ENCODE measurements around the gene ATP2C2.
"Not testable (repeated sequence)": the region's sequence is repeated elsewhere in the genome, so short reads cannot be mapped to it uniquely, and the experiment has no call there.

The ATP2C2 gene
- long read RNA-seq, donor 1, result 0 reads
- long read RNA-seq, donor 2, partial matches to known transcripts, result 0 of 1 reads
- long read RNA-seq, donor 2, other reads (novel, unspliced or antisense), result 0 of 1 reads
- long read RNA-seq, donor 3, result 0 reads
- long read RNA-seq, donor 4, result 0 reads
- long read RNA-seq, donor 5, result 0 reads
- long read RNA-seq, donor 6, result 0 reads
- long read RNA-seq, donor 7, result 0 reads
- long read RNA-seq, donor 8, partial matches to known transcripts, result 0 of 1 reads
- long read RNA-seq, donor 8, other reads (novel, unspliced or antisense), result 0 of 1 reads

- DNase-seq, result peak; percentile 61
These were observed at the start of gene ATP2C2 for GRCh38 chr16:84368308-84368996. TSS of gene ATP2C2 (plus strand) at chr16:84368538. CDS start at chr16:84368616, 78 bp downstream.

GRCh38 chr16:84319146-84319760 is 49.1 kb upstream of the ATP2C2 start:
- no peak for DNase-seq

DNA sequence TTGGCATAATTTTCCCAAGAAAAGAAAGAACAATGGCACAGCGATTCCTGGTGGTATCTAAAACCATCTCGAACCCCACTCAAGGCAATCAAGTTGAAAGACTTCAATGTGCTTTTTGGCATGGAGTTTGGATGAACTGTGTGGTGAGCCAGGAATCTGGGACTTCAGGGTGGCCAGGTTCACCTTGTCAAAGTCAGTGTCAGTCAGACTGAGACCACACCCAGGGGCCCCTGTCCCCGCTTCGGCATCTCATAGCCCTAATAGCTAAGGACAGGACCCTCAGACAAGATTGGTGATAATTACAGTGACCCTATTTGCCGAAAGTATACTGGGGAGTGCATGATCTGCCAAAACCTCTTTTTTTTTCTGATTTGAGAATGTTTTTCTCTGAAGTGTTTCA is 47.8 kb upstream of the ATP2C2 start:
- DNase-seq, result no peak

DNA sequence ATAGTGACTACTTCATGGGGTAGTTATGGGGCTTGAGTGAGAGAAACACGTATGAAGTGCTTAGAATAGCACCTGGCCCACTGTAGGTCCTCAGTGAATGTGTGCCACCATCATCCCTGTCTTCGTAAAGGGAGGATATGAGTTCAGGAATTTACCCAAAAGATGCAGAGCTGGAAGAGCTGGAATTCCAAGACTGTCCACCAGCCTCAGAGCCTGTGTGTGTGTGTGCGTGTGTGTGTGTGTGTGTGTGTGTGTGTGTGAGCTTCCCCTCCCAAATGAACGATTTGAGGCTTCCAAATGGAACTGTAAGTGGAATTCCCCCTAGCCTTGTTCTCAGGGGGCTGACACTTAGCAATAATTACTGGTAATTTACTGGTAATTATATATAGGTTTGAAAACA is 46.4 kb upstream of the ATP2C2 start:
- no peak for DNase-seq

GRCh38 chr16:84322749-84323148 is 45.6 kb upstream of the ATP2C2 start:
- no peak for DNase-seq

GRCh38 chr16:84323606-84324005 is 44.7 kb upstream of the ATP2C2 start:
- DNase-seq, result no peak

DNA sequence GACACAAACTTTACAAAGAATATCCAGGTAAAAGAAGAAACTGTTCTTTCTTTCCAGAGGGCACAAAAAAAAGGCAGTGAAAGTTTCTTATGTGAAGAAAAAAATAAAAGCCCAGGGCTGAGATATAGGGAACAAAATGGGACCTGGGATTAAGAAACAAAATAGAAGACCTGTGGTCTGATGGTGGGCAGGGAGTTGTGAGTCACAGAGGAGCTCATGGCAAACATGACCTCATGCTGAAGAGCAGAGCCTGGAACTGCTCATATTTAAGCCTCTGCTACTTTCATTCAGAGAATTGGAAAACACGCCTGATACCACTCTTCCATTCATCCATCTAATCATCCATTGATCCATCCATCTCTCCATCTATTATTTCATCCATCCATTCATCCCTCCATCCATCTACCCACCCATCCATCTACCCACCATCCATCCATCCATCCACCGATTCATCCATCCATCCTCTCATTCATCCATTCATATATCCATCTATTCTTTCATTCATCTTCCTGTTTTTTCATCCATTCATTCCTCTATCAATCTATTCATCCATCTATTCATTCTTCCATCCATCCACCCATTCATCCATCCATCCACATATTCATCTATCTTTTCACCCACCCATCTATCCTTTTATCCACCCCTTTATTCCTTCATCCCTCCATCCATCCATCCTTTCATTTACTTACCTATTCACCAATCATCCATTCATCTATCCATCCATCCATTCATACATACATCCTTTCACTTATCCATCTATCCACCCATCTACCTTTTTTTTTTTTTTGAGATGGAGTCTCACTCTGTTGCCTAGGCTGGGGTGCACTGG is 43.7 kb upstream of the ATP2C2 start:
- no peak for DNase-seq

DNA sequence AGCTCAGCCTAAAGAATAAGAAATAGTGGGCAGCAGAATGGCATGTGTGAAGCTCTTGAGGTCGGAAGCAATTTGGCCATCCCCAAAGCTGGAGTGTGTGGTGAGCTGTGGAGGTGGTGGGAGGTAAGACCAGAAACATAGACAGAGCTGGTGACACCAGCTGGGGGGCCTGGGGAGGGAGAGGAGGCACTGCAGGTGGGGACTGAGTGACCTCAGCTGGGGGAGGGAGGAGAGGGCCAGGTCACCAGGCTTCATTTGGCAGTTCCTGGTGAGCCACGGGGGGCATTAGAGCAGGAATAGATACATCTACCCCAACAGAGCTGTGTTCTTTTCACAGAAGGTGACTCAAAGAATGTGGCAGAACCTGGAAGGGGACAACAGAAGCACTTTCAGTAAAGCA is 41.8 kb upstream of the ATP2C2 start:
- DNase-seq, result no peak

- DNase-seq, result no peak
These were observed 40.3 kb upstream of the ATP2C2 start for GRCh38 chr16:84327926-84328505.

GRCh38 chr16:84329016-84329415 is 39.3 kb upstream of the ATP2C2 start:
- no peak for DNase-seq

- DNase-seq, result no peak
These were observed 38.3 kb upstream of the ATP2C2 start for GRCh38 chr16:84329843-84330684.

DNA sequence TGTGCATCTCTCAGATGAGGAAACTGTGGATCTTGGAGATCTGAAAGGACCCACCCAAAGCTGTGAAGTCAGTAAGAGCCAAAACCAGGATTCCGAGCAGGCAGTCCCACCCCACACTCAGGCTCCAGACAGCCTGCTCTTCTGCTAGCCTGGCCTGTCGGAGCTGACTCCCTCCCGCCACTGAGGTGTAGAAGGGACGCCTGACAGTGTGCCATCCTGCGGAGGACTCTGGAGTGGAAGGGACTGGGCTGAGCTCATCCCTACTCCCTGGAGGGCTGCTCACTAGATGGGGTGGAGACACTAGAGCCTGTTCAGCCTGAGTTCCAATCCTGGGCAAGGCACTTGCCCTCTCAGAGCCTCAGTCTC is 37.7 kb upstream of the ATP2C2 start:
- DNase-seq, result no peak

- DNase-seq, result no peak
These were observed 36.1 kb upstream of the ATP2C2 start for GRCh38 chr16:84331998-84332780.

DNA sequence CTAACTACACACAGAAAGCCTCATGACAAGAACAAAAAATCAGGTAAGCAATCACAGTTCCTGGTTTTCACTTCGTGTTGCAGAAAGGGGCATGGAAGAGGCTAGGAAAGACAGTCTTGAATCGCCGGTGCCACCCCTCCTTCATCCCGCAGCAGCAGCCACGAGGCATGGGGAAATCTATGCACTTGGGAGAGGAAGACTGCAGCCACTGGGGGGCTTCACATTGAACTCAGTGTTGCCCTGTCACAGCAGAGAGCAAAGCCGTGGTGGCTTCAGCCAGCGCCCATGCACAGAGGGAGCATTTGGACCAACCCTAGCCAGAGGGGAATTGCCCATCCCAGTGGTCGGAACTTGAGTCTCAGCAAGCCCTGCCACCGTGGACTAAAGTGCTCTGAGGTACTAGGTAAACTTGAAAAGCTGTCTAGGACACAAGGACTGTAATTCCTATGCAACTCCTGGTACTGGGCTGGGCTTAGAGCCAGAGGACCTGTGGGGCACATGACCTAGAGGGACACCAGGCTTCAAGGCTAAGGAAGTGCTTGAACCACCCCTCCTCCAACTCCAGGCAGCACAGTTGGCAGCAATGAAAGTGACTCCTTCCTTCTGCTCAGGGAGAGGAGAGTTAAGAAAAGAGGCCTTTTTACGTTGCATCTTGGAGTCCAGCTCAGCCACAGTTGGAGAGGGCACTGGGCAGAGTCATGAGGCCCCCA is 35.2 kb upstream of the ATP2C2 start:
- no peak for DNase-seq

DNA sequence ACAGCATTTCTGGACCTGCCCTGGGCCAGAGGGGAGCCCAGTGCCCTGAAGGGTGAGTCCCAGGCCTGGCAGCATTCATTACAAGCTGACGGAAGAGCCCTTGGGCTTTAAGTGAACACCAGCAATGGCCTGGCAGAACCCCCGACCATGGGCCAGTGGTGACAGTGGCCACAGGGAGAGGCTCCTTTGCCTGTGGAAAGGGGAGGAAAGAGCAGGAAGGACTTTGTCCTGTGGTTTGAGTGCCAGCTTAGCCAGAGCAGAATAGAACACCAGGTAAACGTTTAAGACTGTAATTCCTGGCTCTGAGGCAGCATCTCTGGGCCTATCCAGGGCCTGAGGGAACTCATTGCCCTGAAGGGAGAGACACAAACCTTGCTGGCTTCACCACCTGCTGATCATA is 34.3 kb upstream of the ATP2C2 start:
- no peak for DNase-seq

DNA sequence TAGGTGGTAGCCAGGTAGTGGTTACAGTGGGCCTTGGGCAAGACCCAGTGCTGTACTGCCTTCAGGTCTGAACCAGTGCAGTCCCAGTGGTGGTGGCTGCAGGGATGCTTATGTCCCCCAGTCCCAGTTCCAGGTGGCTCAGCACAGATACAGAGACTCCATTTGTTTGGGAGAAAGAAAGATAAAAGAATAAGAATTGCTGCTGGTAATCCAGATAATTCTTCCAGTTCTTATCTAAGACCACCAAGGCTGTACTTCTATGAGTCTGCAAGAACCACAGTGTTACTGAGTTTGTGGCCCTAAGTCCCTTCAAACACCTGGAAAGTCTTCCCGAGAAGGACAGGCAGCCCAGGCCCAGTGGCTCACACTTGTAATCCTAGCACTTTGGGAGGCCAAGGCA is 33.9 kb upstream of the ATP2C2 start:
- DNase-seq, result no peak

DNA sequence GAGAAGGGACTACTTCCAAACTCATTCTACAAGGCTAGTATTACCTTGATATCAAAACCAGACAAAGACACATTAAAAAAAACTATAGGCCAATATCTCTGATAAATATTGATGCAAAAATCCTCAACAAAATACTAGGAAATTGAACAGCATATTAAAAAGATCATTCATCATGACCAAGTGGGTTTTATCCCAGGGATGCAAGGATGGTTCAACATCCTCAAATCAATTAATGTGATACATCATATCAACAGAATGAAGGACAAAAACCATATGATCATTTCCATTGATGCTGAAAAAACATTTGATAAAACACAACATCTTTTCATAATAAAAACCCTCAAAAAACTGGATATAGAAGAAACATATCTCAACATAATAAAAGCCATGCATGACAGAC is 31.1 kb upstream of the ATP2C2 start:
- not testable (repeated sequence) for DNase-seq

DNA sequence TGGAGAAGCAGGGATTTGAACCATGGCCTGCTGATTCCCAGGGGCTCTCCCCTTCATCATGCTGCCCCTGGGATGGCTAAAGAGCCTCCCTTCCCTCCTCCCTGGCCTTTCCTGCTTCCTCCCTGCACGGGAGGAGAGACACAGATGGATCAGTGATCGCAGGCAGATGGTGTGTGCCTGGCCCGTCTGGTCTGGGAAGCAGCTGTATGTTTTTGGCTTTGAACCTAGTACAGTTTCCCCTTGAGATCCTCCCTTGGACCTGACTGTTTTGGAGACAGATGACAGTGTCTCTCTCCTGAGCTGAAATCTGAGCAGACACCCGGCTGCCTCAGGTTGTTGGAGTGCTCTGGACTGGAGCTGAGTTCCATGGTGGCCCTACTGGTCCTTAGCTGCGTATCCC is 29.0 kb upstream of the ATP2C2 start:
- DNase-seq, result no peak

DNA sequence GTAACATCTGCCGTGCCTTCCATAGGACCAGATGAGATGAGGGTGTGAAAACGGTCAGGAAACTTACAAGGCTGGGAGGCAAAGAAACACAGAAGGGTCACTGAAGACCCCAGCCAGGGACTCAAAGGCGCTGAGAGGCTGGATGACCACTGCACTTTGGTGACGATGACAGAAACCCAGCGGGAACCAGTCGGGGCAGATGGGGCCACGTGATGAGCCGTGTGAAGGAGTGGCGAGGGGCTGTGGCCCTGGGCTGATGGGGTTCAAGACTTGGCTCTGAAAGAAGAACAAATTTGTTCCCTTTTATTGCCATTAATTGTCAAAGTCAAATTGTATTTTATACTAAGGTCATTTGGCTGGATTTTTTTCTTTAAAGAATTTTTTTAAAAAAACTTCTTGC is 28.6 kb upstream of the ATP2C2 start:
- DNase-seq, result no peak
